Stomach (tissue), 9 donors: ENCODE results near the gene TRIM24. TPM values are rescaled to one million over a fixed set of nuclear protein-coding genes. Genes with fewer than 3 reads are reported as not detected.

Experiments
- DNase-seq, 2 donors: peaks; one replicate each; pipeline versions ENCODE4 v3.0.0 to v3.0.0-alpha.2; 2013 to 2019
- H3K27ac ChIP-seq, 5 donors: fragments of 200-600 bp in 4 of 5; sonication (generic) in 4 of 5; one replicate each; pipeline ENCODE4 v1.5.1; 2013 to 2019; ENCODE audit warnings: mild to moderate bottlenecking in 1 of 5, moderate library complexity in 1 of 5
- H3K27me3 ChIP-seq, 3 donors: fragments of 200-600 bp; sonication (generic); one replicate each; pipeline ENCODE4 v1.5.1; 2017 to 2019; ENCODE audit warnings: mixed run types in 1 of 3
- H3K36me3 ChIP-seq, 4 donors: fragments of 200-600 bp; sonication (generic); 1 replicate in 3 of 4; 2 replicates in 1 of 4; pipeline ENCODE4 v1.5.1; 2016 to 2019
- H3K4me1 ChIP-seq, 4 donors: fragments of 200-600 bp; sonication (generic); one replicate each; pipeline ENCODE4 v1.5.1; 2016 to 2019
- H3K4me3 ChIP-seq, 4 donors: fragments of 200-600 bp; sonication (generic) in 3 of 4; one replicate each; pipeline ENCODE4 v1.5.1; 2016 to 2019; ENCODE audit warnings: mild to moderate bottlenecking in 1 of 4
- H3K9me3 ChIP-seq, 4 donors: fragments of 200-600 bp; sonication (generic); one replicate each; pipeline ENCODE4 v1.5.1; 2016 to 2019
- CTCF ChIP-seq, 7 experiments: fragments of 450-650 bp in 4 of 7; fragments of 200-600 bp in 3 of 7; sonication (generic) in 3 of 7; IDR thresholded peaks; one replicate each; pipeline ENCODE4 v1.5.1; 2016 to 2019; ENCODE audit warnings: antibody characterized with exemption in 7 of 7, control low read depth in 2 of 7, mild to moderate bottlenecking in 1 of 7
- EP300 ChIP-seq: sonication (generic); formaldehyde crosslinking; IDR thresholded peaks from one replicate; pipeline ENCODE4 v1.6.1; 2017; ENCODE audit warnings: antibody characterized with exemption
- POLR2A ChIP-seq, 4 donors: fragments of 450-650 bp; IDR thresholded peaks; one replicate each; pipeline ENCODE4 v1.6.1; 2016; ENCODE audit warnings: antibody characterized with exemption in 4 of 4, control low read depth in 2 of 4, mild to moderate bottlenecking in 1 of 4, moderate library complexity in 1 of 4
- POLR2AphosphoS5 ChIP-seq, 3 donors: sonication (generic); formaldehyde crosslinking; IDR thresholded peaks; one replicate each; pipeline ENCODE4 v1.6.1; 2016; ENCODE audit warnings: antibody characterized with exemption in 3 of 3
- WGBS, 5 donors: extraction: QIAGEN DNeasy Blood & Tissue Kit in 3 of 5; methylation state at CpG; one replicate each; pipeline versions ENCODE4 v1.1.5 to v1.1.7; 2013 to 2018; 5-methylcytosine and 5-hydroxymethylcytosine counted together
- intact Hi-C: fragments of 100-400 bp; cut with DNase I; formaldehyde crosslinking; loops from one replicate; pipeline ENCODE4 v1.15.1; 2023; ENCODE audit warnings: low total_unique reads
- polyA plus RNA-seq, 3 donors: library from polyadenylated mRNA; stranded (reverse); fragments of 200-250 nt; gene quantifications; one replicate each; pipeline ENCODE4 v1.2.3, GENCODE V29; 2013
- total RNA-seq, 5 donors: library from RNA; depleted of rRNA; stranded (reverse); fragments of >200 nt; gene quantifications; one replicate each; pipeline versions ENCODE4 v1.1.0 to v1.2.3, GENCODE V29; 2014 to 2016
- donor health status: healthy with polysubstance abuse.
- donor health status: Bipolar disorder and iron deficiency.
- donor health status: healthy.

The TRIM24 gene
- total and polyA plus RNA-seq, 8 donors, result 5.5 to 32.0 (median 11.9) TPM

DNA sequence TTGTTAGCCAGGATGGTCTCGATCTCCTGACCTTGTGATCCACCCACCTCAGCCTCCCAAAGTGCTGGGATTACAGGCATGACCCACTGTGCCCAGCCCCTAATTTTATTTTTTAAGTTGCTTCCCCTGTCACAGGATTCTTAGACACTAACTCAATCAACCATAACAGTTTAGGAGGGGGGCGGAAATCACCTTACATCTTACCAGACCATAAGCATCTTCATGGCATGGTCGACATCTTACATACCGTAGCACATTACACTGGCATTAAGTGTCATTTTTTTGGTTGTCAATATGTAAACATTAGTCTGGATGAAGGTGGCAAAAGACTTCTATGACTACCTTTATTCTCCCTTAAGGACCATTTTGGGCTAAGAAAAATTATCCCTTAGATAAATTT, 95.6 kb downstream of the TRIM24 start:
- Histone ChIP-seq H3K36me3 (peaks cover 92 to 100% (median 99%) of the 10 kb centered on the region in 4 donors), H3K27me3 (no peaks in the 10 kb centered on the region), H3K9me3 (peaks cover 17 to 66% (median 45%) of the 10 kb centered on the region in 4 donors), H3K4me3 (no peak overlapping the region), H3K27ac (no peak overlapping the region), H3K4me1 (no peaks in the 10 kb centered on the region)
- intact Hi-C loops, result no loop called here
- DNase-seq, result no peak
- no peak for TF ChIP-seq POLR2AphosphoS5 (IDR thresholded peaks at IDR 0.05)
- no peak for TF ChIP-seq POLR2A (IDR thresholded peaks at IDR 0.05)
- TF ChIP-seq CTCF (IDR thresholded peaks at IDR 0.05), result no peak
- TF ChIP-seq EP300, result no peak
- WGBS, 5 donors, result 95 to 100% (median 98%) methylated on average over 4 of the region's 4 CpGs

- H3K9me3 ChIP-seq, result peaks cover 23 to 78% (median 46%) of the 10 kb centered on the region in 4 donors
Observed at GRCh38 chr7:138556771-138557484, 96.9 kb downstream of the TRIM24 start.

GRCh38 chr7:138559448-138559847, 99.4 kb downstream of the TRIM24 start:
- no peak for TF ChIP-seq POLR2A (IDR thresholded peaks at IDR 0.05)
- no peak for TF ChIP-seq POLR2AphosphoS5 (IDR thresholded peaks at IDR 0.05)
- TF ChIP-seq EP300, result no peak
- no peak for TF ChIP-seq CTCF (IDR thresholded peaks at IDR 0.05)
- 97 to 99% (median 98%) methylated on average over 5 of the region's 5 CpGs for WGBS, 5 donors
- no peak overlapping the region for H3K27ac ChIP-seq
- H3K4me1 ChIP-seq, result no peaks in the 10 kb centered on the region
- H3K4me3 ChIP-seq, result no peak overlapping the region
- H3K27me3 ChIP-seq, result no peaks in the 10 kb centered on the region
- intact Hi-C loops, result no loop called here
- H3K9me3 ChIP-seq, result peaks cover 30 to 94% (median 59%) of the 10 kb centered on the region in 4 donors
- DNase-seq, result no peak
- H3K36me3 ChIP-seq, result peaks cover 71 to 100% (median 100%) of the 10 kb centered on the region in 4 donors

More at GRCh38 chr7:138556771-138557484, 96.9 kb downstream of the TRIM24 start:
- peaks cover 84 to 100% (median 100%) of the 10 kb centered on the region in 4 donors for H3K36me3 ChIP-seq
- H3K27ac ChIP-seq, result no peak overlapping the region
- H3K27me3 ChIP-seq, result no peaks in the 10 kb centered on the region
- TF ChIP-seq POLR2AphosphoS5 (IDR thresholded peaks at IDR 0.05), result no peak
- TF ChIP-seq CTCF (IDR thresholded peaks at IDR 0.05), result no peak
- TF ChIP-seq POLR2A (IDR thresholded peaks at IDR 0.05), result no peak
- no peak for TF ChIP-seq EP300
- H3K4me1 ChIP-seq, result no peaks in the 10 kb centered on the region
- H3K4me3 ChIP-seq, result no peak overlapping the region
- intact Hi-C loops, result no loop called here
- DNase-seq, result no peak
- WGBS, 5 donors, result 94 to 98% (median 98%) methylated on average over 3 of the region's 3 CpGs

GRCh38 chr7:138563808-138564207, 103.7 kb downstream of the TRIM24 start:
- H3K27me3 ChIP-seq, result no peaks in the 10 kb centered on the region
- intact Hi-C loops, result no loop called here
- 61 to 86% (median 82%) methylated on average over 4 of the region's 4 CpGs for WGBS, 5 donors
- TF ChIP-seq POLR2AphosphoS5 (IDR thresholded peaks at IDR 0.05) (no peak), CTCF (IDR thresholded peaks at IDR 0.05) (no peak), POLR2A (IDR thresholded peaks at IDR 0.05) (no peak), EP300 (no peak)
- H3K36me3 ChIP-seq, result peaks cover 55 to 100% (median 100%) of the 10 kb centered on the region in 4 donors
- H3K4me1 ChIP-seq, result no peaks in the 10 kb centered on the region
- H3K4me3 ChIP-seq, result no peak overlapping the region
- DNase-seq, result no peak
- H3K9me3 ChIP-seq, result peaks cover 27 to 78% (median 46%) of the 10 kb centered on the region in 4 donors
- peak overlapping the region in 4 of 5 donors; percentile 40 to 76 (median 55) for H3K27ac ChIP-seq
